H9 (cell line): ENCODE results near the gene MACIR. TPM values are rescaled to one million over a fixed set of nuclear protein-coding genes. Genes with fewer than 3 reads are reported as not detected.

ENCODE experiments used
- DNase-seq: peaks from one replicate; pipeline ENCODE4 v3.0.0-alpha.2; 2017
- H2AFZ ChIP-seq: one replicate; pipeline ENCODE4 v1.6.1; 2013; ENCODE audit warnings: mild to moderate bottlenecking, low read length, control low read depth, moderate library complexity
- H2AK5ac ChIP-seq: 2 replicates; pipeline ENCODE4 v1.6.1; 2013; ENCODE audit warnings: low read length, control low read depth, mixed read lengths; ENCODE audit not compliant: insufficient read length
- H2BK120ac ChIP-seq: one replicate; pipeline ENCODE4 v1.6.1; 2013; ENCODE audit warnings: low read depth, mild to moderate bottlenecking, low read length, control low read depth, inconsistent platforms; ENCODE audit not compliant: poor library complexity, severe bottlenecking
- H2BK12ac ChIP-seq: 2 replicates; pipeline ENCODE4 v1.6.1; 2013; ENCODE audit warnings: low read length, control low read depth, mixed read lengths, low read depth; ENCODE audit not compliant: insufficient read length
- H2BK15ac ChIP-seq: 2 replicates; pipeline ENCODE4 v1.6.1; 2013; ENCODE audit warnings: low read depth, low read length, control low read depth
- H2BK20ac ChIP-seq: one replicate; pipeline ENCODE4 v1.6.1; 2013; ENCODE audit warnings: low read depth, mild to moderate bottlenecking, low read length, control low read depth, inconsistent platforms; ENCODE audit not compliant: poor library complexity, severe bottlenecking
- H2BK5ac ChIP-seq: 2 replicates; pipeline ENCODE4 v1.6.1; 2013; ENCODE audit warnings: low read length, control low read depth, mixed read lengths; ENCODE audit not compliant: insufficient read length
- H3K14ac ChIP-seq: 2 replicates; pipeline ENCODE4 v1.6.1; 2013; ENCODE audit warnings: low read length, control low read depth; ENCODE audit not compliant: insufficient read depth
- H3K18ac ChIP-seq: 2 replicates; pipeline ENCODE4 v1.6.1; 2013; ENCODE audit warnings: low read depth, mild to moderate bottlenecking, mixed read lengths, low read length, control low read depth; ENCODE audit not compliant: insufficient read length
- H3K23ac ChIP-seq: 2 replicates; pipeline ENCODE4 v1.6.1; 2013; ENCODE audit warnings: low read length, control low read depth, mixed read lengths, low read depth; ENCODE audit not compliant: insufficient read length
- H3K23me2 ChIP-seq: 2 replicates; pipeline ENCODE4 v1.6.1; 2013; ENCODE audit warnings: low read depth, mild to moderate bottlenecking, mixed read lengths, low read length, control low read depth; ENCODE audit not compliant: insufficient read length, poor library complexity, severe bottlenecking
- H3K27ac ChIP-seq: 2 replicates; pipeline ENCODE4 v1.5.1; 2013; ENCODE audit warnings: low read length, control low read depth, mixed read lengths, low read depth; ENCODE audit not compliant: insufficient read length
- H3K27me3 ChIP-seq: 2 replicates; pipeline ENCODE4 v1.6.1; 2013; ENCODE audit warnings: low read length, control low read depth, inconsistent platforms; ENCODE audit not compliant: insufficient read depth
- H3K4ac ChIP-seq: 2 replicates; pipeline ENCODE4 v1.6.1; 2013; ENCODE audit warnings: low read depth, mild to moderate bottlenecking, control low read depth, inconsistent platforms, low read length, moderate library complexity
- H3K4me1 ChIP-seq: 2 replicates; pipeline ENCODE4 v1.6.1; 2013; ENCODE audit warnings: low read length, control low read depth, inconsistent platforms; ENCODE audit not compliant: insufficient read depth
- H3K4me2 ChIP-seq: 2 replicates; pipeline ENCODE4 v1.6.1; 2013; ENCODE audit warnings: low read length, control low read depth, mixed read lengths; ENCODE audit not compliant: insufficient read length, insufficient read depth
- H3K56ac ChIP-seq: 2 replicates; pipeline ENCODE4 v1.6.1; 2013; ENCODE audit warnings: low read depth, mild to moderate bottlenecking, mixed read lengths, low read length, control low read depth; ENCODE audit not compliant: insufficient read length
- H3K79me1 ChIP-seq: 2 replicates; pipeline ENCODE4 v1.6.1; 2013; ENCODE audit warnings: low read depth, mild to moderate bottlenecking, moderate library complexity, low read length, control low read depth, inconsistent platforms; ENCODE audit not compliant: insufficient read depth, poor library complexity, severe bottlenecking
- H3K79me2 ChIP-seq: 2 replicates; pipeline ENCODE4 v1.6.1; 2013; ENCODE audit warnings: low read length, control low read depth, inconsistent platforms; ENCODE audit not compliant: insufficient read depth
- H3K9ac ChIP-seq: 2 replicates; pipeline ENCODE4 v1.6.1; 2013; ENCODE audit warnings: low read length, control low read depth, mixed read lengths; ENCODE audit not compliant: insufficient read length; ENCODE audit errors: extremely low read depth
- H3K9me3 ChIP-seq: one replicate; pipeline ENCODE4 v1.6.1; 2013; ENCODE audit warnings: low read depth, low read length, inconsistent platforms; ENCODE audit not compliant: control insufficient read depth
- H3T11ph ChIP-seq: one replicate; pipeline ENCODE4 v1.6.1; 2013; ENCODE audit warnings: mild to moderate bottlenecking, low read length, control low read depth, inconsistent platforms
- H4K20me1 ChIP-seq: one replicate; pipeline ENCODE4 v1.6.1; 2013; ENCODE audit not compliant: control insufficient read depth, insufficient read length, insufficient read depth
- H4K5ac ChIP-seq: 2 replicates; pipeline ENCODE4 v1.6.1; 2013; ENCODE audit warnings: low read depth, mild to moderate bottlenecking, mixed read lengths, low read length, control low read depth; ENCODE audit not compliant: insufficient read length
- H4K8ac ChIP-seq: replicated peaks from 2 replicates; pipeline ENCODE4 v1.6.1; 2013; ENCODE audit warnings: low read length, control low read depth, mixed read lengths, low read depth; ENCODE audit not compliant: insufficient read length
- H4K91ac ChIP-seq: 2 replicates; pipeline ENCODE4 v1.6.1; 2013; ENCODE audit warnings: low read depth, mild to moderate bottlenecking, moderate library complexity, mixed read lengths, low read length, control low read depth; ENCODE audit not compliant: insufficient read length
- H3K27ac Mint-ChIP-seq, 3 experiments: 2 replicates in 2 of 3; 3 replicates in 1 of 3; pipeline ENCODE4 v1.8.0; 2020 to 2021; ENCODE audit warnings: mixed read lengths in 3 of 3, mild to moderate bottlenecking in 1 of 3, moderate library complexity in 1 of 3
- H3K27me3 Mint-ChIP-seq: 2 replicates; pipeline ENCODE4 v1.8.0; 2021; ENCODE audit warnings: low read depth, mild to moderate bottlenecking, moderate library complexity, mixed read lengths
- H3K36me3 Mint-ChIP-seq, 3 experiments: 2 replicates in 2 of 3; 3 replicates in 1 of 3; pipeline ENCODE4 v1.8.0; 2020 to 2021; ENCODE audit warnings: low read depth in 3 of 3, mixed read lengths in 3 of 3; ENCODE audit not compliant: insufficient read depth in 1 of 3
- H3K4me1 Mint-ChIP-seq, 2 experiments: 2 replicates each; pipeline ENCODE4 v1.8.0; 2020; ENCODE audit warnings: mixed read lengths in 2 of 2
- H3K4me3 Mint-ChIP-seq, 2 experiments: 2 replicates in 1 of 2; 3 replicates in 1 of 2; pipeline ENCODE4 v1.8.0; 2020 to 2021; ENCODE audit warnings: mild to moderate bottlenecking in 2 of 2, mixed read lengths in 2 of 2, moderate library complexity in 1 of 2
- H3K9me3 Mint-ChIP-seq, 2 experiments: 2 replicates in 1 of 2; 3 replicates in 1 of 2; pipeline ENCODE4 v1.8.0; 2020; ENCODE audit warnings: mild to moderate bottlenecking in 2 of 2, mixed read lengths in 2 of 2, moderate library complexity in 1 of 2
- CTCF ChIP-seq: fragments of 200-600 bp; sonication (generic); conservative IDR thresholded peaks from 3 replicates; pipeline ENCODE4 v1.8.0; 2021; ENCODE audit warnings: antibody characterized with exemption, mild to moderate bottlenecking
- WGBS: extraction: QIAGEN DNeasy Blood & Tissue Kit; methylation state at CpG from one replicate; pipeline ENCODE4 v1.1.7; 2013; ENCODE audit warnings: missing lambda C conversion rate, low lambda C conversion rate, mixed read lengths; ENCODE audit not compliant: insufficient read length; ENCODE audit errors: extremely low coverage; 5-methylcytosine and 5-hydroxymethylcytosine counted together
- total RNA-seq: library from RNA; stranded (reverse); gene quantifications from 2 replicates; pipeline ENCODE4 v1.2.1, GENCODE V29; 2021

MACIR gene
- total RNA-seq, 1 experiment from 2014 or later, result 11.7 TPM

- no peaks in the 10 kb centered on the region for H3K9me3 ChIP-seq
- H2BK12ac ChIP-seq, result no peak overlapping the region
- no peak overlapping the region for H2AFZ ChIP-seq
- no peak overlapping the region for H3K14ac ChIP-seq
- no peak overlapping the region for H2BK20ac ChIP-seq
- H2BK5ac ChIP-seq, result no peak overlapping the region
- no peaks in the 10 kb centered on the region for H3K79me1 ChIP-seq
- H3K4me1 ChIP-seq, result no peaks in the 10 kb centered on the region
- no peak overlapping the region for H3K18ac ChIP-seq
- Mint-ChIP-seq H3K4me3 (no peak overlapping the region), H3K27ac (no peak overlapping the region), H3K27me3 (no peaks in the 10 kb centered on the region), H3K4me1 (no peaks in the 10 kb centered on the region), H3K36me3 (peaks cover 0 to 4% (median 0%) of the 10 kb centered on the region in 3 experiments; a peak in 2 of 7 replicates), H3K9me3 (peaks cover 13 to 15% of the 10 kb centered on the region in 2 experiments; a peak in 3 of 5 replicates)
- H3K23me2 ChIP-seq, result no peaks in the 10 kb centered on the region
- no peaks in the 10 kb centered on the region for H4K20me1 ChIP-seq
- H3K56ac ChIP-seq, result no peak overlapping the region
- WGBS, result no CpG with 5 or more reads among the region's 1 CpG
- no peak overlapping the region for H3T11ph ChIP-seq
- TF ChIP-seq CTCF, result no peak
- no peaks in the 10 kb centered on the region for H3K79me2 ChIP-seq
- no peak overlapping the region for H4K91ac ChIP-seq
- no peak overlapping the region for H3K4me2 ChIP-seq
- no peaks in the 10 kb centered on the region for H3K27me3 ChIP-seq
- no peak overlapping the region for H2AK5ac ChIP-seq
- H3K9ac ChIP-seq, result no peak overlapping the region
- DNase-seq, result no peak
- no peak overlapping the region for H3K4ac ChIP-seq
- no peak overlapping the region for H3K27ac ChIP-seq
- H3K23ac ChIP-seq, result no peak overlapping the region
- no peak overlapping the region for H4K5ac ChIP-seq
- H4K8ac ChIP-seq, result no peak overlapping the region
- H2BK120ac ChIP-seq, result no peak overlapping the region
- H2BK15ac ChIP-seq, result no peak overlapping the region
Observed at GRCh38 chr5:103237778-103238177, 20.8 kb upstream of the MACIR start.
